Bronchial epithelial cell (primary cell): ENCODE measurements around the gene LIN7A. TPM values are rescaled to one million over a fixed set of nuclear protein-coding genes. Genes with fewer than 3 reads are reported as not detected.

Experiments used
- DNase-seq: peaks from one replicate; pipeline ENCODE4 v3.0.0-alpha.2; 2010; ENCODE audit warnings: low read depth
- FAIRE-seq: peaks from 2 replicates; lab custom pipeline; 2011; peaks lifted over from hg19 to GRCh38; lab: Jason Lieb, UNC
- H3K27me3 ChIP-seq: 2 replicates; pipeline ENCODE4 v1.5.1; 2011; ENCODE audit warnings: low read length; ENCODE audit not compliant: control insufficient read depth, insufficient read depth
- H3K36me3 ChIP-seq: 2 replicates; pipeline ENCODE4 v1.5.1; 2011; ENCODE audit warnings: low read length; ENCODE audit not compliant: control insufficient read depth, insufficient read depth
- H3K4me3 ChIP-seq: 2 replicates; pipeline ENCODE4 v1.5.1; 2011; ENCODE audit warnings: mild to moderate bottlenecking, low read depth, low read length, control low read depth
- CTCF ChIP-seq: IDR thresholded peaks from 2 replicates; pipeline ENCODE4 v1.5.1; 2011; ENCODE audit warnings: mild to moderate bottlenecking, moderate library complexity, low read length, control low read depth, inconsistent platforms; ENCODE audit not compliant: insufficient read depth, severe bottlenecking
- total RNA-seq: library from RNA; depleted of rRNA; stranded (reverse); fragments of >200 nt; gene quantifications from 2 replicates; pipeline ENCODE4 v1.2.1, GENCODE V29; 2014

Gene LIN7A
- total RNA-seq, 1 donor from 2014 or later: under 0.01 TPM

- Histone ChIP-seq H3K4me3 (no peak overlapping the region), H3K36me3 (no peaks in the 10 kb centered on the region), H3K27me3 (no peaks in the 10 kb centered on the region)
- no peak for TF ChIP-seq CTCF
- DNase-seq (no peak), FAIRE-seq (no peak)
These were observed 30.6 kb upstream of the LIN7A start for GRCh38 chr12:80968326-80968725.

- no peak for TF ChIP-seq CTCF
- H3K27me3 ChIP-seq: no peaks in the 10 kb centered on the region
- H3K36me3 ChIP-seq: no peaks in the 10 kb centered on the region
- H3K4me3 ChIP-seq: no peak overlapping the region
- DNase-seq (no peak), FAIRE-seq (no peak)
These were observed 29.8 kb upstream of the LIN7A start for GRCh38 chr12:80967565-80967964.

- FAIRE-seq: no peak
- TF ChIP-seq CTCF: no peak
- no peak for DNase-seq
These were observed 28.3 kb upstream of the LIN7A start for GRCh38 chr12:80966001-80966400.

GRCh38 chr12:80958162-80958561, 20.4 kb upstream of the LIN7A start:
- Histone ChIP-seq H3K27me3 (no peaks in the 10 kb centered on the region), H3K4me3 (no peak overlapping the region), H3K36me3 (no peaks in the 10 kb centered on the region)
- no peak for DNase-seq
- TF ChIP-seq CTCF: no peak
- no peak for FAIRE-seq

More at GRCh38 chr12:80966001-80966400, 28.3 kb upstream of the LIN7A start:
- Histone ChIP-seq H3K4me3 (no peak overlapping the region), H3K27me3 (no peaks in the 10 kb centered on the region), H3K36me3 (no peaks in the 10 kb centered on the region)

GRCh38 chr12:80954857-80955520, 17.3 kb upstream of the LIN7A start:
- no peaks in the 10 kb centered on the region for H3K27me3 ChIP-seq
- H3K4me3 ChIP-seq: no peak overlapping the region
- no peak for TF ChIP-seq CTCF
- no peak for FAIRE-seq
- no peaks in the 10 kb centered on the region for H3K36me3 ChIP-seq
- no peak for DNase-seq

GRCh38 chr12:80952443-80952842, 14.7 kb upstream of the LIN7A start:
- DNase-seq (no peak), FAIRE-seq (no peak)
- no peak for TF ChIP-seq CTCF
- Histone ChIP-seq H3K36me3 (no peaks in the 10 kb centered on the region), H3K4me3 (no peak overlapping the region), H3K27me3 (no peaks in the 10 kb centered on the region)
